Measurements from ENCODE around the gene PFKP.

The PFKP gene

GRCh38 chr10:3139216-3139910, 72.0 kb downstream of the PFKP start:
- no peak for DNase-seq

- no peak for DNase-seq
Measured at GRCh38 chr10:3140280-3140679, 72.9 kb downstream of the PFKP start.

- DNase-seq, result no peak
Measured at GRCh38 chr10:3141351-3142005, 74.1 kb downstream of the PFKP start.

- no peak for DNase-seq
Measured at GRCh38 chr10:3142146-3142875, 75.0 kb downstream of the PFKP start.

GRCh38 chr10:3143366-3143765, 76.0 kb downstream of the PFKP start:
- no peak for DNase-seq

GRCh38 chr10:3143791-3144434, 76.6 kb downstream of the PFKP start:
- DNase-seq, result no peak

GRCh38 chr10:3145366-3145765, 78.0 kb downstream of the PFKP start:
- no peak for DNase-seq

- DNase-seq, result no peak
Measured at GRCh38 chr10:3146289-3146688, 78.9 kb downstream of the PFKP start.

GRCh38 chr10:3147117-3147820, 79.9 kb downstream of the PFKP start:
- DNase-seq, result no peak

GRCh38 chr10:3148041-3148440, 80.7 kb downstream of the PFKP start:
- DNase-seq, result no peak

GRCh38 chr10:3148994-3149393, 81.6 kb downstream of the PFKP start:
- no peak for DNase-seq

GRCh38 chr10:3149918-3150317, 82.6 kb downstream of the PFKP start:
- DNase-seq, result no peak

- no peak for DNase-seq
Measured at GRCh38 chr10:3150366-3150765, 83.0 kb downstream of the PFKP start.

- no peak for DNase-seq
Measured at GRCh38 chr10:3150961-3151360, 83.6 kb downstream of the PFKP start.

- no peak for DNase-seq
Measured at GRCh38 chr10:3151889-3152565, 84.7 kb downstream of the PFKP start.

GRCh38 chr10:3152566-3152935, 85.2 kb downstream of the PFKP start:
- no peak for DNase-seq

- no peak for DNase-seq
Measured at GRCh38 chr10:3154666-3155065, 87.3 kb downstream of the PFKP start.

- DNase-seq, result no peak
Measured at GRCh38 chr10:3159152-3159551, 91.8 kb downstream of the PFKP start.

GRCh38 chr10:3162533-3162932, 95.2 kb downstream of the PFKP start:
- DNase-seq, result no peak

- DNase-seq, result no peak
Measured at GRCh38 chr10:3163879-3164278, 96.5 kb downstream of the PFKP start.

GRCh38 chr10:3165196-3165595, 97.8 kb downstream of the PFKP start:
- DNase-seq, result no peak
